ENCODE data around the gene ARMH1.

ARMH1 gene

DNA sequence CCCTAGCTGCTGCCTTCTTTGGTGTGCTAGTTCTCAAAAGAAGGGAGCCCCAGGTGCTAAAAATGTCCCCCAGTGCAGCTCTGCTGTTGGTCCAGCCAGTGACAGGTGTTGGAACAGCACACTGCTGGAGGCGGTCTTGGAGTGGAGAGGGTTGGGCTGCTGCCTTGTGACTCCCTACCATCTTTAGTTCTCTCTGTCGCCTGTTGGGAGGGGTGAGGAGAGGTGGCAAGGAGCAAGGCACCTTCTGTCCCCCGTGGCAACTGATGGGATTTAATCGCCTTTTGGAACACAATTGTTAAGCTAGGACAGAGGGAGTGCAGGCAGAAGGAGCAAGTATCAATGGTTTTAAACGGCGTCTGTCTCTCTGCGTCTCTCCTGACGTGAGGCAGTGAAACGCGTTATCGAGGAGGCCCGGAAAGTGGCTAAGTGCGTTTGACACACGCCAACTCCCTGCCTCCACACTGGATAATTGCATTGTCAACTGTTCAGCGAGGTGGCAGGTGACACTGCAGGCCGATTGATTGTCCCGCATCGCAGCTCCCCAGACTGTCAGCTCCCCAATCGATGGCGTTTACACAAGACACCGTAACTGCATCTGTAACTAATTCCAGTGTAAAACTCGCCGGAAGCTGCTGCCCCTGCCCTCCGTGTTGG lies 34.2 kb upstream of the ARMH1 start:
- no peak overlapping the region for H3K9ac ChIP-seq (ENCODE audit: low read length)
- no peaks in the 10 kb centered on the region for H3K9me2 ChIP-seq (replicated peaks; ENCODE audit: insufficient read depth, low read length)
- no peak for DNase-seq
- no peaks in the 10 kb centered on the region for H3F3A ChIP-seq (ENCODE audit: insufficient read depth, low read length)
- no peak overlapping the region for H2AFZ ChIP-seq (ENCODE audit: low read length)
- H3K27ac ChIP-seq (ENCODE audit: low read length), result no peak overlapping the region
- H3K9me3 ChIP-seq (replicated peaks; ENCODE audit: insufficient read depth, low read length), result no peaks in the 10 kb centered on the region
- H4K20me1 ChIP-seq (ENCODE audit: insufficient read depth, low read length), result no peaks in the 10 kb centered on the region
- H3K36me3 ChIP-seq (replicated peaks; ENCODE audit: insufficient read depth, low read length), result peaks cover 3% of the 10 kb centered on the region; the same call in 1 of the 2 replicates
- no peaks in the 10 kb centered on the region for H3K4me1 ChIP-seq (ENCODE audit: low read length)
- H3K27me3 ChIP-seq (replicated peaks; ENCODE audit: insufficient read depth, low read length), result no peaks in the 10 kb centered on the region
- H3K79me2 ChIP-seq (ENCODE audit: low read length), result peaks cover 24% of the 10 kb centered on the region
- no peak overlapping the region for H3K4me2 ChIP-seq (ENCODE audit: low read depth, low read length)
- H3K4me3 ChIP-seq (ENCODE audit: low read length), result no peak overlapping the region
- TF ChIP-seq EZH2phosphoT487 (IDR thresholded peaks at IDR 0.05; ENCODE audit: low read length) (no peak), EZH2 (optimal IDR thresholded peaks at IDR 0.05; ENCODE audit: low read depth, low read length) (no peak)
- TF ChIP-seq, protein P1, sequence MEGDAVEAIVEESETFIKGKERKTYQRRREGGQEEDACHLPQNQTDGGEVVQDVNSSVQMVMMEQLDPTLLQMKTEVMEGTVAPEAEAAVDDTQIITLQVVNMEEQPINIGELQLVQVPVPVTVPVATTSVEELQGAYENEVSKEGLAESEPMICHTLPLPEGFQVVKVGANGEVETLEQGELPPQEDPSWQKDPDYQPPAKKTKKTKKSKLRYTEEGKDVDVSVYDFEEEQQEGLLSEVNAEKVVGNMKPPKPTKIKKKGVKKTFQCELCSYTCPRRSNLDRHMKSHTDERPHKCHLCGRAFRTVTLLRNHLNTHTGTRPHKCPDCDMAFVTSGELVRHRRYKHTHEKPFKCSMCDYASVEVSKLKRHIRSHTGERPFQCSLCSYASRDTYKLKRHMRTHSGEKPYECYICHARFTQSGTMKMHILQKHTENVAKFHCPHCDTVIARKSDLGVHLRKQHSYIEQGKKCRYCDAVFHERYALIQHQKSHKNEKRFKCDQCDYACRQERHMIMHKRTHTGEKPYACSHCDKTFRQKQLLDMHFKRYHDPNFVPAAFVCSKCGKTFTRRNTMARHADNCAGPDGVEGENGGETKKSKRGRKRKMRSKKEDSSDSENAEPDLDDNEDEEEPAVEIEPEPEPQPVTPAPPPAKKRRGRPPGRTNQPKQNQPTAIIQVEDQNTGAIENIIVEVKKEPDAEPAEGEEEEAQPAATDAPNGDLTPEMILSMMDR (IDR thresholded peaks at IDR 0.05; ENCODE audit: low read length), result no peak

DNA sequence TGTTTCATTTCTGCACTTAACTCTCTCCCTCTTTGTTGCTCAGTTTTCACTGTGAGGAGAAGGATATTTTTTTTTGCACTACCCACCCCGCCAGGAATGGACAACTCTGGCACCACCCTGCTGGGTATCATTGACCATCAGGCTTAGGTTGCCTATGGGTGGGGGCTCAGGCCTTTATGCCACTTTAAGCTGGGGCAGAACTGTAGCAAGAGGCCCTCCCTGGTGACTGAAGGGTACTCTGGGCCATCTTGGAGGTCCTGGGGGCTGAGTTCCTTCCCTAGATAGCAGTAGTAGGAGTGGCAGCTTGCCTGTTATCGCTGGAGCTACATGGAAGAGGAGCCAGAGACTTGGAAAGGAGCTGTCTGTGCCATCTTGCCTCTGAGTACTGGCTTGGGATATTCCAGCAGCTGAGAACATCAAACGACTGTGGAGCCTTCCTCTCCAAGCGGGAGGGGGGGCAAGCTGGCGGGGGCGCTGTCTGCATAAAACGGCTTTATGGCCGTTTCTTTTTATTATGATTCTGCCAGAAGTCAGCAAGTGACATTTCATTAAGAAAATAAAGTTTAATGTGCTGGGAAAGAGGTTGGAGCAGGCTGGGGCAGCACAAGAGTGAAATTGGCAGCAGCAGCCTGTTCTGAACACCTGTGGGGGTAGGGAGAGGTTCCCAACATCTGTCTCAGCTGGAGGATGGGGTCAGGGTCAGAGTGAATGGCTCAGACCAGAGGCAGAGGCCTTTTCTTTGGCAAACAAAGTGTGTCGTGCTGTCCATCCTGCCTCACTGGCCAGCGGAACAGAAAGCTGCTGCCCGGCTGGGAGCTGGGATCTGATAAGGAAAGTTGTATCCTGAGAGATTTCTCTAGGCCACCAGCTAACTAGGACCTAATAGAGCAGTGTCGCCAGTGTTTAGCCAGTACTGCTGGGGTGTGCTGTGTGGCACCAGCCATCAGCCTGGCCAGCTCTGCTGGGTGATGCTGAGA lies 33.1 kb upstream of the ARMH1 start:
- Histone ChIP-seq H3K79me2 (ENCODE audit: low read length) (peaks cover 18% of the 10 kb centered on the region), H3K9ac (ENCODE audit: low read length) (no peak overlapping the region), H3K4me3 (ENCODE audit: low read length) (no peak overlapping the region), H3K4me1 (ENCODE audit: low read length) (no peaks in the 10 kb centered on the region), H3K36me3 (replicated peaks; ENCODE audit: insufficient read depth, low read length) (0 out of 2 replicates have a peak, but pooled peaks cover 2% of the 10 kb centered on the region), H3K9me2 (replicated peaks; ENCODE audit: insufficient read depth, low read length) (no peaks in the 10 kb centered on the region), H3K27me3 (replicated peaks; ENCODE audit: insufficient read depth, low read length) (no peaks in the 10 kb centered on the region), H3K9me3 (replicated peaks; ENCODE audit: insufficient read depth, low read length) (no peaks in the 10 kb centered on the region), H3K4me2 (ENCODE audit: low read depth, low read length) (no peak overlapping the region), H3K27ac (ENCODE audit: low read length) (no peak overlapping the region), H3F3A (ENCODE audit: insufficient read depth, low read length) (no peaks in the 10 kb centered on the region), H4K20me1 (ENCODE audit: insufficient read depth, low read length) (no peaks in the 10 kb centered on the region), H2AFZ (ENCODE audit: low read length) (no peak overlapping the region)
- TF ChIP-seq, protein P1 (IDR thresholded peaks at IDR 0.05; ENCODE audit: low read length), result no peak
- no peak for DNase-seq

DNA sequence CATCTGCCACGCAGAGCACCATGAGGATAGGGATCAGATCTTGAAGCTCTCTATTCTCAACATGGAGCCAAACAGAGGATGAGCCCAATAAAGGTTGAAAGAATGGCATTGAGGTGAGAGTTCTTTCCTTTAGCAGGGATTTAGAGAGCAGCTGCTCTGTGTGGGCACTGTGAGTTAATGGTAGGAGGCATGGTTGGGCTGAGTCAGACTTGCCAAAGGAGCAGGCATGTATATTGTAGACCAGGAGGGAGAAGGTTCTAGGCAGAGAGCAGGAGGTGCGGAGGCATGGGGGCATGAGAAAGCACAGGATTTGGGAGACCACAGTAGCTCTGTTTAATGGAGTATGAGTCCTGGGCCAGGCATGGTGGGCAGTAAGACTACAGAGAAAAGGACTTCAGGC lies 32.3 kb upstream of the ARMH1 start:
- no peak overlapping the region for H3K4me3 ChIP-seq (ENCODE audit: low read length)
- H3K27me3 ChIP-seq (replicated peaks; ENCODE audit: insufficient read depth, low read length), result no peaks in the 10 kb centered on the region
- no peaks in the 10 kb centered on the region for H4K20me1 ChIP-seq (ENCODE audit: insufficient read depth, low read length)
- H3K4me1 ChIP-seq (ENCODE audit: low read length), result no peaks in the 10 kb centered on the region
- H3K9ac ChIP-seq (ENCODE audit: low read length), result no peak overlapping the region
- no peaks in the 10 kb centered on the region for H3F3A ChIP-seq (ENCODE audit: insufficient read depth, low read length)
- no peak for DNase-seq
- no peak overlapping the region for H3K4me2 ChIP-seq (ENCODE audit: low read depth, low read length)
- H3K9me3 ChIP-seq (replicated peaks; ENCODE audit: insufficient read depth, low read length), result no peaks in the 10 kb centered on the region
- H3K9me2 ChIP-seq (replicated peaks; ENCODE audit: insufficient read depth, low read length), result no peaks in the 10 kb centered on the region
- peaks cover 13% of the 10 kb centered on the region for H3K79me2 ChIP-seq (ENCODE audit: low read length)
- TF ChIP-seq, protein P1 (IDR thresholded peaks at IDR 0.05; ENCODE audit: low read length), result no peak
- TF ChIP-seq EZH2phosphoT487 (IDR thresholded peaks at IDR 0.05; ENCODE audit: low read length), result no peak
- no peak for TF ChIP-seq EZH2 (optimal IDR thresholded peaks at IDR 0.05; ENCODE audit: low read depth, low read length)
- H3K27ac ChIP-seq (ENCODE audit: low read length), result no peak overlapping the region
- H2AFZ ChIP-seq (ENCODE audit: low read length), result no peak overlapping the region
- 0 out of 2 replicates have a peak, but pooled peaks cover 2% of the 10 kb centered on the region for H3K36me3 ChIP-seq (replicated peaks; ENCODE audit: insufficient read depth, low read length)
